SH-SY5Y (cell line): ENCODE results near the gene PLA2G4E.

Source experiments
- GATA2 ChIP-seq: IDR thresholded peaks from 2 replicates; pipeline ENCODE4 v1.6.1; 2011; ENCODE audit warnings: mild to moderate bottlenecking, low read depth, low read length
- GATA3 ChIP-seq: IDR thresholded peaks from 2 replicates; pipeline ENCODE4 v1.6.1; 2011; ENCODE audit warnings: low read depth, mild to moderate bottlenecking, low read length, moderate library complexity

GRCh38 chr15:42060797-42061196, 40.0 kb upstream of the PLA2G4E start:
- TF ChIP-seq GATA2 (no peak), GATA3 (no peak)
